PC-3 (cell line): ENCODE measurements around the gene BSN.

Source experiments
- EZH2phosphoT487 ChIP-seq: fragments of 300-600 bp; sonication (generic); IDR thresholded peaks from 2 replicates; pipeline ENCODE4 v1.6.1; 2018; ENCODE audit warnings: mild to moderate bottlenecking, antibody characterized with exemption, low read length, borderline replicate concordance
- TF ChIP-seq, protein P1 (sequence below): fragments of 300-600 bp; sonication (generic); conservative IDR thresholded peaks from 2 replicates; pipeline ENCODE4 v1.5.1; 2017; ENCODE audit warnings: antibody characterized with exemption, low read depth, mild to moderate bottlenecking, low read length

DNA sequence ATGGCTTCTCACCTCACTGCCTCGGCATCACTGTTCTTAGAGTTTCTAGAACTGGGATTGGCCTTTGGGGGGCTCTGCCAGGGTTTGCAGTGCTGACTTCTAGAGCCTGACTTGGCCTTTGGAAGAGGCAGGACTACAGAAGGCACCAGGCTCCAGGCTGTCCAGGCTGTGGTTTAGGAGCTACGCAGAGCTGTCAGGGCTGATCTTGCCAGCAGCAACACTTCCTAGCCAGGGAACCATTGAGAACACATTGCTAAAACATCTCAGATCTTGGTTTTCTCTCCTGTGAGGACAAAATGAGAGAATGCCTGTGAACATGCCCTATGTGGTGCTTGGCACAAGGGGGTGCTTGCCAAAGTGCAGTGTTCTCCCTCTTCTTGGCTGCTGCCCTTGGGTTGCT is 85.3 kb downstream of the BSN start:
- TF ChIP-seq, protein P1, sequence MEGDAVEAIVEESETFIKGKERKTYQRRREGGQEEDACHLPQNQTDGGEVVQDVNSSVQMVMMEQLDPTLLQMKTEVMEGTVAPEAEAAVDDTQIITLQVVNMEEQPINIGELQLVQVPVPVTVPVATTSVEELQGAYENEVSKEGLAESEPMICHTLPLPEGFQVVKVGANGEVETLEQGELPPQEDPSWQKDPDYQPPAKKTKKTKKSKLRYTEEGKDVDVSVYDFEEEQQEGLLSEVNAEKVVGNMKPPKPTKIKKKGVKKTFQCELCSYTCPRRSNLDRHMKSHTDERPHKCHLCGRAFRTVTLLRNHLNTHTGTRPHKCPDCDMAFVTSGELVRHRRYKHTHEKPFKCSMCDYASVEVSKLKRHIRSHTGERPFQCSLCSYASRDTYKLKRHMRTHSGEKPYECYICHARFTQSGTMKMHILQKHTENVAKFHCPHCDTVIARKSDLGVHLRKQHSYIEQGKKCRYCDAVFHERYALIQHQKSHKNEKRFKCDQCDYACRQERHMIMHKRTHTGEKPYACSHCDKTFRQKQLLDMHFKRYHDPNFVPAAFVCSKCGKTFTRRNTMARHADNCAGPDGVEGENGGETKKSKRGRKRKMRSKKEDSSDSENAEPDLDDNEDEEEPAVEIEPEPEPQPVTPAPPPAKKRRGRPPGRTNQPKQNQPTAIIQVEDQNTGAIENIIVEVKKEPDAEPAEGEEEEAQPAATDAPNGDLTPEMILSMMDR: no peak
- TF ChIP-seq EZH2phosphoT487: no peak
